Hepatocyte (in vitro differentiated cells): ENCODE data around the gene IL1RAPL1.

Experiments used
- EZH2phosphoT487 ChIP-seq: fragments of 200-600 bp; sonication (generic); IDR thresholded peaks from one replicate; pipeline ENCODE4 v1.6.1; 2018; ENCODE audit warnings: antibody characterized with exemption, mild to moderate bottlenecking, low read depth, moderate library complexity; ENCODE audit not compliant: unreplicated experiment, severe bottlenecking
- TF ChIP-seq, protein P1 (sequence below): fragments of 200-600 bp; sonication (generic); IDR thresholded peaks from 2 replicates; pipeline ENCODE4 v1.5.1; 2016; ENCODE audit warnings: antibody characterized with exemption, mild to moderate bottlenecking; ENCODE audit not compliant: poor library complexity

GRCh38 chrX:29935455-29935854, 1348.2 kb downstream of the IL1RAPL1 start:
- TF ChIP-seq, protein P1, sequence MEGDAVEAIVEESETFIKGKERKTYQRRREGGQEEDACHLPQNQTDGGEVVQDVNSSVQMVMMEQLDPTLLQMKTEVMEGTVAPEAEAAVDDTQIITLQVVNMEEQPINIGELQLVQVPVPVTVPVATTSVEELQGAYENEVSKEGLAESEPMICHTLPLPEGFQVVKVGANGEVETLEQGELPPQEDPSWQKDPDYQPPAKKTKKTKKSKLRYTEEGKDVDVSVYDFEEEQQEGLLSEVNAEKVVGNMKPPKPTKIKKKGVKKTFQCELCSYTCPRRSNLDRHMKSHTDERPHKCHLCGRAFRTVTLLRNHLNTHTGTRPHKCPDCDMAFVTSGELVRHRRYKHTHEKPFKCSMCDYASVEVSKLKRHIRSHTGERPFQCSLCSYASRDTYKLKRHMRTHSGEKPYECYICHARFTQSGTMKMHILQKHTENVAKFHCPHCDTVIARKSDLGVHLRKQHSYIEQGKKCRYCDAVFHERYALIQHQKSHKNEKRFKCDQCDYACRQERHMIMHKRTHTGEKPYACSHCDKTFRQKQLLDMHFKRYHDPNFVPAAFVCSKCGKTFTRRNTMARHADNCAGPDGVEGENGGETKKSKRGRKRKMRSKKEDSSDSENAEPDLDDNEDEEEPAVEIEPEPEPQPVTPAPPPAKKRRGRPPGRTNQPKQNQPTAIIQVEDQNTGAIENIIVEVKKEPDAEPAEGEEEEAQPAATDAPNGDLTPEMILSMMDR: no peak
- TF ChIP-seq EZH2phosphoT487: no peak
